IMR-90 (cell line): ENCODE data around the gene GLG1. TPM values are rescaled to one million over a fixed set of nuclear protein-coding genes. Genes with fewer than 3 reads are reported as not detected.

Experiments used
- ATAC-seq: fragments of 200-7000 bp; cut with Tn5 transposase; 2 replicates; pipeline ENCODE4 v1.9.1; 2020; ENCODE audit warnings: low read depth, mild to moderate bottlenecking, moderate library complexity
- BruUV-seq: library from RNA; stranded (reverse); fragments of 400-500 nt; replicated peaks from 2 replicates; lab custom pipeline; 2021; lab: Mats Ljungman, UMichigan
- CTCF ChIA-PET: fragments of 300-600 bp; formaldehyde crosslinking; extraction: SDS; loops from one replicate; lab custom pipeline; 2021; ENCODE audit warnings: antibody characterized with exemption; lab: Yijun Ruan, JAX
- POLR2A ChIA-PET: fragments of 300-600 bp; sonication (Branson Sonifier 250); formaldehyde crosslinking; loops from one replicate; lab custom pipeline; 2022; ENCODE audit warnings: antibody characterized with exemption; ENCODE audit not compliant: unreplicated experiment; lab: Charles Lee
- DNase-seq: peaks from one replicate; pipeline ENCODE4 v3.0.0; 2013
- H2AFZ ChIP-seq: replicated peaks from 2 replicates; pipeline ENCODE3; 2013; ENCODE audit warnings: low read length, mild to moderate bottlenecking; ENCODE audit not compliant: poor library complexity
- H2AK5ac ChIP-seq: 2 replicates; pipeline ENCODE4 v1.6.1; 2013; ENCODE audit warnings: low read depth, low read length, inconsistent platforms
- H2AK9ac ChIP-seq: replicated peaks from 2 replicates; pipeline ENCODE3; 2013; ENCODE audit warnings: mild to moderate bottlenecking, low read depth, low read length, moderate library complexity; ENCODE audit not compliant: poor library complexity
- H2BK120ac ChIP-seq: 2 replicates; pipeline ENCODE4 v1.6.1; 2013; ENCODE audit warnings: low read depth, low read length, inconsistent platforms
- H2BK15ac ChIP-seq: 3 replicates; pipeline ENCODE4 v1.6.1; 2013; ENCODE audit warnings: low read depth, low read length, inconsistent platforms
- H2BK20ac ChIP-seq: 2 replicates; pipeline ENCODE4 v1.6.1; 2013; ENCODE audit warnings: low read depth, mild to moderate bottlenecking, inconsistent platforms, low read length, moderate library complexity
- H2BK5ac ChIP-seq: 2 replicates; pipeline ENCODE4 v1.6.1; 2013; ENCODE audit warnings: mild to moderate bottlenecking, low read depth, low read length, inconsistent platforms; ENCODE audit not compliant: poor library complexity, severe bottlenecking
- H3K14ac ChIP-seq: replicated peaks from 2 replicates; pipeline ENCODE4 v1.6.1; 2013; ENCODE audit warnings: low read depth, low read length, inconsistent platforms
- H3K18ac ChIP-seq: 2 replicates; pipeline ENCODE4 v1.6.1; 2013; ENCODE audit warnings: low read depth, low read length, control low read depth
- H3K23ac ChIP-seq: 2 replicates; pipeline ENCODE4 v1.6.1; 2013; ENCODE audit warnings: low read depth, low read length, inconsistent platforms
- H3K27ac ChIP-seq: 2 replicates; pipeline ENCODE4 v1.5.1; 2013; ENCODE audit warnings: mild to moderate bottlenecking, control low read depth, low read length; ENCODE audit not compliant: insufficient read depth
- H3K27me3 ChIP-seq: 2 replicates; pipeline ENCODE4 v1.6.1; 2013; ENCODE audit warnings: low read length; ENCODE audit not compliant: control insufficient read depth, insufficient read depth
- H3K36me3 ChIP-seq: 2 replicates; pipeline ENCODE4 v1.6.1; 2013; ENCODE audit warnings: low read length, mixed read lengths; ENCODE audit not compliant: control insufficient read depth, insufficient read depth
- H3K4ac ChIP-seq: 2 replicates; pipeline ENCODE4 v1.6.1; 2013; ENCODE audit warnings: low read depth, low read length, inconsistent platforms
- H3K4me1 ChIP-seq: 2 replicates; pipeline ENCODE4 v1.6.1; 2013; ENCODE audit warnings: low read length, mixed read lengths; ENCODE audit not compliant: control insufficient read depth, insufficient read depth
- H3K4me2 ChIP-seq: 2 replicates; pipeline ENCODE4 v1.6.1; 2013; ENCODE audit warnings: low read depth, mild to moderate bottlenecking, control low read depth, low read length, moderate library complexity
- H3K4me3 ChIP-seq: 2 replicates; pipeline ENCODE4 v1.5.1; 2013; ENCODE audit warnings: low read depth, mild to moderate bottlenecking, control low read depth, low read length, moderate library complexity; ENCODE audit not compliant: insufficient read depth
- H3K56ac ChIP-seq: 2 replicates; pipeline ENCODE4 v1.6.1; 2013; ENCODE audit warnings: low read length, inconsistent platforms; ENCODE audit not compliant: insufficient read depth; ENCODE audit errors: extremely low read depth
- H3K79me1 ChIP-seq, 2 experiments: 2 replicates each; pipeline ENCODE4 v1.6.1; 2013; ENCODE audit warnings: low read length in 2 of 2, inconsistent platforms in 1 of 2, low read depth in 1 of 2
- H3K9ac ChIP-seq: 2 replicates; pipeline ENCODE4 v1.6.1; 2013; ENCODE audit warnings: low read depth, low read length, control low read depth
- H3K9me1 ChIP-seq: 2 replicates; pipeline ENCODE4 v1.6.1; 2013; ENCODE audit warnings: low read length, inconsistent platforms; ENCODE audit not compliant: insufficient read depth
- H3K9me3 ChIP-seq: 2 replicates; pipeline ENCODE4 v1.6.1; 2013; ENCODE audit warnings: low read length; ENCODE audit not compliant: control insufficient read depth, insufficient read depth
- H4K20me1 ChIP-seq: 2 replicates; pipeline ENCODE4 v1.6.1; 2013; ENCODE audit warnings: low read length, inconsistent platforms; ENCODE audit not compliant: insufficient read depth
- H4K5ac ChIP-seq: 2 replicates; pipeline ENCODE4 v1.6.1; 2013; ENCODE audit warnings: mild to moderate bottlenecking, low read depth, low read length, control low read depth
- H4K8ac ChIP-seq, 2 experiments: 2 replicates each; pipeline ENCODE4 v1.6.1; 2013; ENCODE audit warnings: low read depth in 2 of 2, low read length in 2 of 2, control low read depth in 1 of 2, inconsistent platforms in 1 of 2
- H4K91ac ChIP-seq: 2 replicates; pipeline ENCODE4 v1.6.1; 2013; ENCODE audit warnings: low read depth, low read length, inconsistent platforms; ENCODE audit not compliant: insufficient read depth
- SMC3 ChIP-seq: fragments of 150-350 bp; IDR thresholded peaks from 2 replicates; pipeline ENCODE4 v1.6.1; 2016; ENCODE audit warnings: low read depth, mild to moderate bottlenecking, antibody characterized with exemption, low read length, moderate library complexity
- USF2 ChIP-seq: fragments of 150-350 bp; IDR thresholded peaks from 2 replicates; pipeline ENCODE4 v1.6.1; 2017; ENCODE audit warnings: mild to moderate bottlenecking, antibody characterized with exemption, low read length, low read depth
- WGBS, 2 experiments: methylation state at CpG; one replicate each; pipeline versions ENCODE4 v1.1.5 to v1.1.7; 2013; ENCODE audit warnings: missing lambda C conversion rate in 2 of 2; ENCODE audit not compliant: insufficient read length in 1 of 2; ENCODE audit errors: extremely low coverage in 2 of 2; 5-methylcytosine and 5-hydroxymethylcytosine counted together
- dilution Hi-C: fragments of 300-500 bp; cut with HindIII; formaldehyde crosslinking; loops from one replicate; pipeline ENCODE4 v1.14.3; 2018; ENCODE audit warnings: low sequenced_read_pairs; ENCODE audit not compliant: unreplicated experiment
- in situ Hi-C: fragments of 300-500 bp; cut with MboI; formaldehyde crosslinking; loops from 3 replicates; pipeline ENCODE4 v1.14.3; 2019; ENCODE audit warnings: low sequenced_read_pairs, inconsistent platforms, mixed read lengths
- intact Hi-C: fragments of 100-400 bp; cut with micrococcal nuclease; formaldehyde crosslinking; loops from 2 replicates; pipeline ENCODE4 v1.10.0; 2022
- polyA plus RNA-seq, 3 experiments: library from polyadenylated mRNA; depleted of rRNA; stranded (reverse); fragments of >200 nt; gene quantifications; 2 replicates each; pipeline ENCODE4 v1.2.3, GENCODE V29; 2012; ENCODE audit warnings: low replicate concordance in 1 of 3
- total RNA-seq: library from RNA; depleted of rRNA; stranded (reverse); fragments of >200 nt; gene quantifications from 2 replicates; pipeline ENCODE4 v1.2.3, GENCODE V29; 2012

Gene GLG1
- total and polyA plus RNA-seq, 2 of the 4 experiments (the other 2 are of a cell fraction), result 91.0 to 107 TPM

DNA sequence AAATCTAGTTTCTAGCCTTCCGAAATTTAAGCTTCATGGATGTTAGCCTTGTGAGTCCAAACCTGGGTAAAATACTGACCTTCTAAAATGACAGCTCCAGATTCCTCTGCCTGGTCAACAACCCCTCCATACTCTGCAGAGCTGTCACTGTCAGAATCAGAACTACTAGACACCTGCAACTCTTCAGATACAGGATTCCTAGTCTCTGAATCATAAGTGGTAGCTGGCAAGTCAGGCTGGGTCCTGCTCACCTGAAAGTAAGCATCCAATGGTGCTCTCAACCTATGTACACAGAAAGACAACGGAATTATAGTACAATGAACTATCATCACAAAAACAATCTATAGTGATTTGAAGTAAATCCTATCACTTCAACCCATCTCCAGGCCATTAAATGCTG lies 44.9 kb upstream of the GLG1 start:
- no peak for DNase-seq
- H3K27me3 ChIP-seq, result no peaks in the 10 kb centered on the region
- peaks cover 24% of the 10 kb centered on the region for H3K36me3 ChIP-seq
- in situ Hi-C loops (no loop called here), dilution Hi-C loops (no loop called here), intact Hi-C loops (no loop called here)
- no peak overlapping the region for H2BK5ac ChIP-seq
- BruUV-seq, result no TSS peak
- no peak overlapping the region for H4K8ac ChIP-seq
- no peak overlapping the region for H3K14ac ChIP-seq
- no peak overlapping the region for H2BK15ac ChIP-seq
- POLR2A ChIA-PET, result no interaction called here
- no peak overlapping the region for H3K27ac ChIP-seq
- no peak overlapping the region for H4K5ac ChIP-seq
- H3K18ac ChIP-seq, result no peak overlapping the region
- peaks cover 28 to 52% of the 10 kb centered on the region in 2 experiments for H3K79me1 ChIP-seq
- H3K4ac ChIP-seq, result no peak overlapping the region
- no peak overlapping the region for H3K23ac ChIP-seq
- no peaks in the 10 kb centered on the region for H3K9me3 ChIP-seq
- CTCF ChIA-PET, result interaction anchor here (0.7 to 1.2 kb wide), 6 partner anchors 9 to 1087 kb away, joined by 3 to 6 read pairs (median 3); no protein-coding TSS in a partner anchor
- peaks cover 22% of the 10 kb centered on the region for H4K20me1 ChIP-seq
- no peak overlapping the region for H2AK5ac ChIP-seq
- no peak overlapping the region for H3K4me3 ChIP-seq
- peaks cover 4% of the 10 kb centered on the region for H3K4me1 ChIP-seq
- no peak overlapping the region for H3K56ac ChIP-seq
- no peak for TF ChIP-seq USF2
- no peak for TF ChIP-seq SMC3
- H3K9me1 ChIP-seq, result peaks cover 4% of the 10 kb centered on the region; the same call in 1 of the 2 replicates
- H2BK120ac ChIP-seq, result no peak overlapping the region
- no peak overlapping the region for H2AK9ac ChIP-seq
- no peak for ATAC-seq
- H4K91ac ChIP-seq, result no peak overlapping the region
- H2BK20ac ChIP-seq, result no peak overlapping the region
- no peak overlapping the region for H3K9ac ChIP-seq
- no CpG with 5 or more reads among the region's 2 CpGs for WGBS, 2 experiments
- no peak overlapping the region for H2AFZ ChIP-seq
- H3K4me2 ChIP-seq, result no peak overlapping the region
